Ovary (tissue), 9 donors: Measurements from ENCODE around the gene SGSH. TPM values are rescaled to one million over a fixed set of nuclear protein-coding genes. Genes with fewer than 3 reads are reported as not detected.

Experiments
- DNase-seq, 5 donors: peaks; one replicate each; pipeline ENCODE4 v3.0.0-alpha.2; 2019 to 2020
- H3K27ac ChIP-seq, 2 donors: fragments of 200-600 bp; one replicate each; pipeline versions ENCODE4 v1.5.1 to v1.8.0; 2019 to 2022
- H3K27me3 ChIP-seq: fragments of 200-600 bp; one replicate; pipeline ENCODE4 v1.8.0; 2022
- H3K36me3 ChIP-seq: fragments of 200-600 bp; sonication (generic); one replicate; pipeline ENCODE4 v1.5.1; 2019
- H3K4me1 ChIP-seq: one replicate; pipeline ENCODE4 v1.8.1; 2013; ENCODE audit warnings: mild to moderate bottlenecking, moderate library complexity; ENCODE audit not compliant: insufficient read depth
- H3K4me3 ChIP-seq: fragments of 200-600 bp; sonication (generic); one replicate; pipeline ENCODE4 v1.5.1; 2017
- H3K9me3 ChIP-seq, 2 donors: fragments of 200-600 bp in 1 of 2; sonication (generic) in 1 of 2; one replicate each; pipeline versions ENCODE4 v1.5.1 to v1.8.1; 2013 to 2019; ENCODE audit warnings: mild to moderate bottlenecking in 1 of 2, moderate library complexity in 1 of 2
- CTCF ChIP-seq, 3 donors: fragments of 450-650 bp in 2 of 3; fragments of 200-600 bp in 1 of 3; IDR thresholded peaks; one replicate each; pipeline versions ENCODE4 v1.5.1 to v1.8.0; 2016 to 2022; ENCODE audit warnings: antibody characterized with exemption in 3 of 3, mild to moderate bottlenecking in 1 of 3
- EP300 ChIP-seq: sonication (generic); formaldehyde crosslinking; IDR thresholded peaks from one replicate; pipeline ENCODE4 v1.6.1; 2017; ENCODE audit warnings: antibody characterized with exemption
- POLR2A ChIP-seq: fragments of 450-650 bp; IDR thresholded peaks from one replicate; pipeline ENCODE4 v1.6.1; 2017; ENCODE audit warnings: antibody characterized with exemption, mild to moderate bottlenecking, moderate library complexity
- WGBS, 3 donors: extraction: QIAGEN DNeasy Blood & Tissue Kit in 1 of 3; methylation state at CpG; one replicate each; pipeline versions ENCODE4 v1.1.5 to v1.1.7; 2013 to 2017; 5-methylcytosine and 5-hydroxymethylcytosine counted together
- intact Hi-C, 4 donors: fragments of 100-400 bp; cut with DNase I; formaldehyde crosslinking; loops; one replicate each; pipeline versions ENCODE4 v1.11.0 to v1.15.1; 2022 to 2023
- polyA plus RNA-seq, 2 donors: library from polyadenylated mRNA; stranded (reverse); fragments of 200-250 nt in 1 of 2; fragments of 350-450 nt in 1 of 2; fragmentation: Illumina TruSeq in 1 of 2; extraction: RNeasy Lipid Tissue Mini Kit (QIAGEN cat#74804) in 1 of 2; gene quantifications; one replicate each; pipeline ENCODE4 v1.2.3, GENCODE V29; 2013 to 2014
- total RNA-seq, 7 donors: library from RNA; depleted of rRNA in 2 of 7; stranded (reverse); fragments of >200 nt in 2 of 7; fragmentation: NEBNext Ultra II Directional in 3 of 7; extraction: Animal tissue kit (Norgen Biotek cat#: 25700) in 3 of 7; gene quantifications; one replicate each; pipeline versions ENCODE4 v1.1.0 to v1.2.4, GENCODE V29; 2016 to 2023
- donor health status: DM: no; HTN: no; CAD: no; lungs with moderate emphysema.
- donor health status: DM: no; HTN: no; CAD: no.
- donor health status: Bipolar disorder and iron deficiency.
- donor health status: DM: yes; HTN: yes; CAD: no.
- donor health status: DM: no; HTN: no; CAD: no.
- donor health status: DM: yes; HTN: yes; CAD: no.

The SGSH gene
- total and polyA plus RNA-seq, 9 donors, result 10.8 to 39.9 (median 30.4) TPM

- 29 to 43% (median 32%) methylated on average over 18 of the region's 18 CpGs for WGBS, 3 donors
- Histone ChIP-seq H3K9me3 (no peaks in the 10 kb centered on the region), H3K27me3 (no peaks in the 10 kb centered on the region), H3K27ac (no peak overlapping the region), H3K4me3 (no peak overlapping the region), H3K36me3 (no peaks in the 10 kb centered on the region), H3K4me1 (no peaks in the 10 kb centered on the region)
- peak; percentile 38 to 71 (median 54) for DNase-seq
- no peak for TF ChIP-seq EP300
- TF ChIP-seq POLR2A, result no peak
- TF ChIP-seq CTCF (IDR thresholded peaks at IDR 0.05), result no peak
- intact Hi-C loops, result no loop called here
Measured at GRCh38 chr17:80187515-80187941, 32.6 kb downstream of the SGSH start.

GRCh38 chr17:80187090-80187489, 33.0 kb downstream of the SGSH start:
- Histone ChIP-seq H3K36me3 (no peaks in the 10 kb centered on the region), H3K27me3 (no peaks in the 10 kb centered on the region), H3K4me1 (no peaks in the 10 kb centered on the region), H3K27ac (no peak overlapping the region), H3K4me3 (no peak overlapping the region), H3K9me3 (no peaks in the 10 kb centered on the region)
- no peak for DNase-seq
- intact Hi-C loops, result no loop called here
- TF ChIP-seq CTCF (IDR thresholded peaks at IDR 0.05) (no peak), EP300 (no peak), POLR2A (no peak)
- 63 to 76% (median 68%) methylated on average over 16 of the region's 16 CpGs for whole genome bisulfite sequencing, 3 donors

- no peak for DNase-seq
- no peaks in the 10 kb centered on the region for H3K9me3 ChIP-seq
- H3K36me3 ChIP-seq, result no peaks in the 10 kb centered on the region
- H3K27me3 ChIP-seq, result no peaks in the 10 kb centered on the region
- intact Hi-C loops, result no loop called here
- no peak overlapping the region for H3K4me3 ChIP-seq
- 83 to 86% (median 84%) methylated on average over 9 of the region's 9 CpGs for WGBS, 3 donors
- no peaks in the 10 kb centered on the region for H3K4me1 ChIP-seq
- no peak for TF ChIP-seq POLR2A
- TF ChIP-seq EP300, result no peak
- TF ChIP-seq CTCF (IDR thresholded peaks at IDR 0.05), result no peak
- H3K27ac ChIP-seq, result no peak overlapping the region
Measured at GRCh38 chr17:80185968-80186367, 34.2 kb downstream of the SGSH start.

- DNase-seq, result no peak
- H3K27me3 ChIP-seq, result no peaks in the 10 kb centered on the region
- WGBS, 3 donors, result 83 to 90% (median 84%) methylated on average over 10 of the region's 10 CpGs
Measured at GRCh38 chr17:80184423-80184714, 35.8 kb downstream of the SGSH start.

More at GRCh38 chr17:80184423-80184714, 35.8 kb downstream of the SGSH start:
- TF ChIP-seq POLR2A, result no peak
- no peak for TF ChIP-seq CTCF (IDR thresholded peaks at IDR 0.05)
- no peak for TF ChIP-seq EP300
- no peak overlapping the region for H3K27ac ChIP-seq
- no peak overlapping the region for H3K4me3 ChIP-seq
- no peaks in the 10 kb centered on the region for H3K36me3 ChIP-seq
- H3K4me1 ChIP-seq, result no peaks in the 10 kb centered on the region
- intact Hi-C loops, result no loop called here
- H3K9me3 ChIP-seq, result no peaks in the 10 kb centered on the region
